ENCODE measurements around the gene SLC7A14.

GRCh38 chr3:170506556-170506955 lies 79.3 kb downstream of the SLC7A14 start:
- TF ChIP-seq CTCF (IDR thresholded peaks at IDR 0.05) = no peak
- TF ChIP-seq EZH2 (IDR thresholded peaks at IDR 0.05; ENCODE audit: borderline replicate concordance, insufficient read depth, low read depth, low read length, poor library complexity, severe bottlenecking) = no peak
